HG03520 (cell line): ENCODE data around the gene CYP2D6.
"Not testable (repeated sequence)": the region's sequence is repeated elsewhere in the genome, so short reads cannot be mapped to it uniquely, and the experiment has no call there.

ENCODE experiments used
- ATAC-seq: cut with Tn5 transposase; IDR thresholded peaks from one replicate; pipeline ENCODE4 v1.9.1; 2021; ENCODE audit warnings: mild to moderate bottlenecking, moderate library complexity; ENCODE audit not compliant: unreplicated experiment

Gene CYP2D6

GRCh38 chr22:42130639-42131431, at the start of gene CYP2D6:
TSS of gene CYP2D6 (minus strand) at chr22:42130810. CDS start at chr22:42130791, 19 bp downstream.
- ATAC-seq = not testable (repeated sequence)

GRCh38 chr22:42179616-42180015, 49.0 kb upstream of the CYP2D6 start:
- no peak for ATAC-seq

- ATAC-seq = no peak
These were observed 48.4 kb upstream of the CYP2D6 start for GRCh38 chr22:42178910-42179519.

GRCh38 chr22:42177891-42178336, 47.3 kb upstream of the CYP2D6 start:
- ATAC-seq = no peak

- no peak for ATAC-seq
These were observed 45.8 kb upstream of the CYP2D6 start for GRCh38 chr22:42176255-42176915.

GRCh38 chr22:42174062-42174461, 43.5 kb upstream of the CYP2D6 start:
- ATAC-seq = no peak

- ATAC-seq = no peak
These were observed 42.7 kb upstream of the CYP2D6 start for GRCh38 chr22:42173183-42173926.

- no peak for ATAC-seq
These were observed 42.2 kb upstream of the CYP2D6 start for GRCh38 chr22:42172773-42173172.

GRCh38 chr22:42171946-42172719, 41.5 kb upstream of the CYP2D6 start:
- no peak for ATAC-seq

- ATAC-seq = no peak
These were observed 40.8 kb upstream of the CYP2D6 start for GRCh38 chr22:42171417-42171816.

- no peak for ATAC-seq
These were observed 40.3 kb upstream of the CYP2D6 start for GRCh38 chr22:42170946-42171345.

GRCh38 chr22:42169055-42169469, 38.5 kb upstream of the CYP2D6 start:
- ATAC-seq = no peak

- ATAC-seq = no peak
These were observed 37.9 kb upstream of the CYP2D6 start for GRCh38 chr22:42168476-42168875.

- ATAC-seq = no peak
These were observed 36.5 kb upstream of the CYP2D6 start for GRCh38 chr22:42167066-42167465.

- no peak for ATAC-seq
These were observed 34.3 kb upstream of the CYP2D6 start for GRCh38 chr22:42164901-42165300.

- no peak for ATAC-seq
These were observed 32.9 kb upstream of the CYP2D6 start for GRCh38 chr22:42163515-42163914.

- ATAC-seq = no peak
These were observed 32.3 kb upstream of the CYP2D6 start for GRCh38 chr22:42162728-42163489.

GRCh38 chr22:42160830-42161696, 30.5 kb upstream of the CYP2D6 start:
- ATAC-seq = no peak

- no peak for ATAC-seq
These were observed 29.6 kb upstream of the CYP2D6 start for GRCh38 chr22:42160251-42160650.
